ENCODE data around the gene NPSR1. TPM values are rescaled to one million over a fixed set of nuclear protein-coding genes. Genes with fewer than 3 reads are reported as not detected.
"Not testable (repeated sequence)": the region's sequence is repeated elsewhere in the genome, so short reads cannot be mapped to it uniquely, and the experiment has no call there.

Gene NPSR1
- total RNA-seq, 1 experiment from 2014 or later: not detected

DNA sequence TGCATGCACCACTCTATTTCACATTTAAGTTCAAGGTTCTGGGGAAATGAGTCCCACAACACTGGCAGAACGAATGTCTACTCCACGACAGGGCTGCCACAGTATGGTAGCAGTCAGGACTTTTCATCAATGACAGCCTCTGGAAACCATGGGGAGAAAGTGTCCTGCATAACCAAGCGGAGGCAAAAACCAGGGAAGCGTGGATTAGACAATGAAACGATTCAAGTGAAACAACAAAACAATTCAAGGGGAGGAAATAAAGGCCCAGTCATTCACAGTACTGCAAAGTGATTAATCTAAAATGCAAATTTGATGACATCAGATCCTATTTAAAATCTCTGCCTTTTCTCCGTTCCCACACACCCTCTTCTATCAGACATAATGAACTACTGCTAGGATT, 211.0 kb downstream of the NPSR1 start:
- Mint-ChIP-seq H3K4me3 (ENCODE audit: unreplicated experiment) (no peak overlapping the region), H3K4me1 (ENCODE audit: insufficient read depth, unreplicated experiment) (peaks cover 10% of the 10 kb centered on the region), H3K27me3 (ENCODE audit: insufficient read depth, unreplicated experiment) (no peaks in the 10 kb centered on the region), H3K27ac (ENCODE audit: low read depth, unreplicated experiment) (no peak overlapping the region), H3K9me3 (ENCODE audit: unreplicated experiment) (peaks cover 5% of the 10 kb centered on the region), H3K36me3 (ENCODE audit: insufficient read depth, unreplicated experiment) (no peaks in the 10 kb centered on the region)
- DNase-seq (ENCODE audit: unreplicated experiment): no peak
- POLR2A ChIA-PET: no interaction called here
- CTCF ChIA-PET: no interaction called here
- intact Hi-C loops (cut with micrococcal nuclease): no loop called here
- TF ChIP-seq, protein P1, sequence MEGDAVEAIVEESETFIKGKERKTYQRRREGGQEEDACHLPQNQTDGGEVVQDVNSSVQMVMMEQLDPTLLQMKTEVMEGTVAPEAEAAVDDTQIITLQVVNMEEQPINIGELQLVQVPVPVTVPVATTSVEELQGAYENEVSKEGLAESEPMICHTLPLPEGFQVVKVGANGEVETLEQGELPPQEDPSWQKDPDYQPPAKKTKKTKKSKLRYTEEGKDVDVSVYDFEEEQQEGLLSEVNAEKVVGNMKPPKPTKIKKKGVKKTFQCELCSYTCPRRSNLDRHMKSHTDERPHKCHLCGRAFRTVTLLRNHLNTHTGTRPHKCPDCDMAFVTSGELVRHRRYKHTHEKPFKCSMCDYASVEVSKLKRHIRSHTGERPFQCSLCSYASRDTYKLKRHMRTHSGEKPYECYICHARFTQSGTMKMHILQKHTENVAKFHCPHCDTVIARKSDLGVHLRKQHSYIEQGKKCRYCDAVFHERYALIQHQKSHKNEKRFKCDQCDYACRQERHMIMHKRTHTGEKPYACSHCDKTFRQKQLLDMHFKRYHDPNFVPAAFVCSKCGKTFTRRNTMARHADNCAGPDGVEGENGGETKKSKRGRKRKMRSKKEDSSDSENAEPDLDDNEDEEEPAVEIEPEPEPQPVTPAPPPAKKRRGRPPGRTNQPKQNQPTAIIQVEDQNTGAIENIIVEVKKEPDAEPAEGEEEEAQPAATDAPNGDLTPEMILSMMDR (IDR thresholded peaks at IDR 0.05; ENCODE audit: unreplicated experiment): no peak
- no TSS peak for BruUV-seq (replicated peaks)

DNA sequence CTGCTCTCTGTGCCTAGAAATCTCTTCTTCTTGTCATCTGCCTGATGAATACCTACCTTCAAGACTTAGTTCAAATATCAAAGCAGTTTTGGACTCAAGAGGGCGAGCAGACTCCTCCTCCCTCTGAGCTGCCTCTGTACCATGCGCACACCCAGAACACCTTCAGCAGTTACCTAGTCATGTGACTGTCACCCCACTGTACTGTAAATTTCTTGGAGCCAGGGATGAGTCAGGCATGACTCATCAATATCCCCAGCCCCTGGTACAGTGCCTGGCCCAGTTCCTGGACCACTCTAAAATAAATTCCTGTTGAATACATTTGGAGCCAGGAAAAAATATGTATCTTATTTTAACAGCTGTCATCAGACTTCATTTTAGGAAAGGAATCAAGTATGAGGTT, 212.0 kb downstream of the NPSR1 start:
- H3K27me3 Mint-ChIP-seq (ENCODE audit: insufficient read depth, unreplicated experiment); H3K27ac Mint-ChIP-seq (ENCODE audit: low read depth, unreplicated experiment); H3K4me3 Mint-ChIP-seq (ENCODE audit: unreplicated experiment); H3K9me3 Mint-ChIP-seq (ENCODE audit: unreplicated experiment); H3K36me3 Mint-ChIP-seq (ENCODE audit: insufficient read depth, unreplicated experiment); BruUV-seq (replicated peaks); intact Hi-C loops (cut with micrococcal nuclease): not testable (repeated sequence)
- H3K4me1 Mint-ChIP-seq (ENCODE audit: insufficient read depth, unreplicated experiment): peaks cover 10% of the 10 kb centered on the region
- ChIA-PET POLR2A (interaction anchor here (0.7 kb wide), 1 partner anchor 922 kb away, joined by 4 read pairs; no protein-coding TSS in a partner anchor), CTCF (interaction anchor here (0.6 kb wide), 1 partner anchor 87 kb away, joined by 3 read pairs; no protein-coding TSS in a partner anchor)
- DNase-seq (ENCODE audit: unreplicated experiment): peak; percentile 27

DNA sequence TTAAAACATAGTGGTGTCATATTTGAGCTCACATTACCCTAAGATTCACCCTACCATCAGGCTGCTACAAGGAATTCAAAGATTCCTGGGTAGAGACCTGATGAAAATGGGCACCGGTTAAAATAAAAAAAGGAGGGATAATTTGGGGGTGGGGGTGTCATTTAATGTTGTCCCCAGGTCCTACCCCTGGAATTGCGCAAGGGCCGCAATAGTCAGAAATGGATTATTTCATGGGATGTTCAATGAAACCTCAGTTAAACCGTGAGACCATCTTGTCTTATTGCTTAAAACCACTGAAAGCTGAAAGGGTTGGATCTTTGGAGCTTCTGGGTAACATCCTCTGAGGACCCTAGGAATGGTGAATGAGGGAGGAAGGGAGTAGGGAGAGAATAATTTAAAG, 216.3 kb downstream of the NPSR1 start:
- H3K4me1 Mint-ChIP-seq (ENCODE audit: insufficient read depth, unreplicated experiment); DNase-seq (ENCODE audit: unreplicated experiment); POLR2A ChIA-PET; intact Hi-C loops (cut with micrococcal nuclease); H3K36me3 Mint-ChIP-seq (ENCODE audit: insufficient read depth, unreplicated experiment); BruUV-seq (replicated peaks); CTCF ChIA-PET; H3K4me3 Mint-ChIP-seq (ENCODE audit: unreplicated experiment); H3K27me3 Mint-ChIP-seq (ENCODE audit: insufficient read depth, unreplicated experiment); H3K27ac Mint-ChIP-seq (ENCODE audit: low read depth, unreplicated experiment); H3K9me3 Mint-ChIP-seq (ENCODE audit: unreplicated experiment): not testable (repeated sequence)

DNA sequence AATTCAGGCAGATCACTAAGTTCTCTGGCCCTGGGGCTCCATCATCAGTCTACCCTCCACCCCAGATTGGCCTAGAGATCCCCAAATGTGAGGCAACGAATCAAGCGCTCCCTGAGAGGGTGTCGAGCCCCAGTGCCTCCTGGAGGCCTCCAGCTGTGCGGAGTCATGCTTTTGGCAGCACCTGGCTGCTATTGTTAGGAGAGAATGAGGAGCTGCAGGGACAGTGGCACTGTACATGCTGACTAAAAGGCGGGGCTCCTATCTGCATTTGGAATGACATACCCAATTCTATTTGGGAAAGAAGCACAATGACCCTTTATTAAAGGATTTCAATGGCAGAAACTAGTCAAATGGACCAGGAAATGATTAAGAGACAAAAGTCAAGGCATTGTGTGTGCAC, 217.5 kb downstream of the NPSR1 start:
- no peak overlapping the region for H3K27ac Mint-ChIP-seq (ENCODE audit: low read depth, unreplicated experiment)
- TF ChIP-seq, protein P1 (IDR thresholded peaks at IDR 0.05; ENCODE audit: unreplicated experiment): no peak
- no peaks in the 10 kb centered on the region for H3K4me1 Mint-ChIP-seq (ENCODE audit: insufficient read depth, unreplicated experiment)
- no peak for DNase-seq (ENCODE audit: unreplicated experiment)
- H3K36me3 Mint-ChIP-seq (ENCODE audit: insufficient read depth, unreplicated experiment): no peaks in the 10 kb centered on the region
- no TSS peak for BruUV-seq (replicated peaks)
- no peak overlapping the region for H3K4me3 Mint-ChIP-seq (ENCODE audit: unreplicated experiment)
- ChIA-PET POLR2A (no interaction called here), CTCF (no interaction called here)
- no peaks in the 10 kb centered on the region for H3K27me3 Mint-ChIP-seq (ENCODE audit: insufficient read depth, unreplicated experiment)
- H3K9me3 Mint-ChIP-seq (ENCODE audit: unreplicated experiment): peaks cover 3% of the 10 kb centered on the region
- intact Hi-C loops (cut with micrococcal nuclease): no loop called here

DNA sequence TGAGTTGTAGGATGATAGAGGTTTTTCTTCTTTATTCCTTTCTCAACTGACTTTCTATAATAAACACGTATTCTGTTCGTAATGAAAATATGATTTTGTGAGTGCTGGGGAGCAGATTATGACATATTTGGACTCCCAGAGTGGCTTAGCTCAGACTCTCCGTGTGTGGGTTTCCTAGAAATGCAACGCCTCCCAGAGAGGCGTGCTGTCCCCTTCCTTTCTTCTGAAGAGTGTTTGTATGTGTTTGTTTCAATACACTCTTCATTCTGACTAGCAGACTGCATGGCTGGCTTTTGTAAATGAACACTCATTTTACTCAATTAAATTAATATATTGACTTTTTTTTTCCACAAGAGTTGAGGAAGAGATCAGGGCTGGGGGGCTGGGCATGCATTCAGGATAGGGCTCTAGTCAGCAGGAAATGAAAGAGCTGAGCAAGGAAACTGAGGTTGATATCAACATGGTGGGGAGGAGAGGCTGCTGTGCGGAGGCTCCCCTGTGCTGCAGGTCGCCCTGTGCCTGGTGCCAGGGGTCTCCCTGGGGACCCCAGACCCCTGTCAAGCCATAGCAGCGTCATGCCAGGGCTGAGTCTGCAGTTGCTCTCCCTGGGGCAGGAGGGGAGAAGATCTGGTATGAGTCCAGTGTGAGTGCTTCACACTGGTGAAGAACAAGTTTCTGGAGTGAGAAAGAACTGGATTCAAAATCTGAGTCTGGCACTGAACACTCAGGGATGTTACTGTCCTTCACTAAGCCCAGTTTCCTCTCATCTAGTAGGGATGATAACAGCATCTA, 221.1 kb downstream of the NPSR1 start:
- H3K4me1 Mint-ChIP-seq (ENCODE audit: insufficient read depth, unreplicated experiment); CTCF ChIA-PET; H3K27me3 Mint-ChIP-seq (ENCODE audit: insufficient read depth, unreplicated experiment); H3K36me3 Mint-ChIP-seq (ENCODE audit: insufficient read depth, unreplicated experiment); H3K27ac Mint-ChIP-seq (ENCODE audit: low read depth, unreplicated experiment); H3K4me3 Mint-ChIP-seq (ENCODE audit: unreplicated experiment); BruUV-seq (replicated peaks); POLR2A ChIA-PET; DNase-seq (ENCODE audit: unreplicated experiment); intact Hi-C loops (cut with micrococcal nuclease): not testable (repeated sequence)
- H3K9me3 Mint-ChIP-seq (ENCODE audit: unreplicated experiment): peaks cover 15% of the 10 kb centered on the region
